Choroid plexus epithelial cell (primary cell): ENCODE data around the gene DUSP3.

ENCODE experiments used
- DNase-seq: peaks from one replicate; pipeline ENCODE4 v3.0.0-alpha.2; 2010; ENCODE audit warnings: low read depth
- H3K4me3 ChIP-seq: 2 replicates; pipeline ENCODE4 v1.5.1; 2011; ENCODE audit warnings: low read depth, mild to moderate bottlenecking, control low read depth, low read length, moderate library complexity
- CTCF ChIP-seq: conservative IDR thresholded peaks from 2 replicates; pipeline ENCODE4 v1.5.1; 2011; ENCODE audit warnings: low read depth, mild to moderate bottlenecking, control low read depth, inconsistent platforms, low read length, moderate library complexity

The DUSP3 gene

DNA sequence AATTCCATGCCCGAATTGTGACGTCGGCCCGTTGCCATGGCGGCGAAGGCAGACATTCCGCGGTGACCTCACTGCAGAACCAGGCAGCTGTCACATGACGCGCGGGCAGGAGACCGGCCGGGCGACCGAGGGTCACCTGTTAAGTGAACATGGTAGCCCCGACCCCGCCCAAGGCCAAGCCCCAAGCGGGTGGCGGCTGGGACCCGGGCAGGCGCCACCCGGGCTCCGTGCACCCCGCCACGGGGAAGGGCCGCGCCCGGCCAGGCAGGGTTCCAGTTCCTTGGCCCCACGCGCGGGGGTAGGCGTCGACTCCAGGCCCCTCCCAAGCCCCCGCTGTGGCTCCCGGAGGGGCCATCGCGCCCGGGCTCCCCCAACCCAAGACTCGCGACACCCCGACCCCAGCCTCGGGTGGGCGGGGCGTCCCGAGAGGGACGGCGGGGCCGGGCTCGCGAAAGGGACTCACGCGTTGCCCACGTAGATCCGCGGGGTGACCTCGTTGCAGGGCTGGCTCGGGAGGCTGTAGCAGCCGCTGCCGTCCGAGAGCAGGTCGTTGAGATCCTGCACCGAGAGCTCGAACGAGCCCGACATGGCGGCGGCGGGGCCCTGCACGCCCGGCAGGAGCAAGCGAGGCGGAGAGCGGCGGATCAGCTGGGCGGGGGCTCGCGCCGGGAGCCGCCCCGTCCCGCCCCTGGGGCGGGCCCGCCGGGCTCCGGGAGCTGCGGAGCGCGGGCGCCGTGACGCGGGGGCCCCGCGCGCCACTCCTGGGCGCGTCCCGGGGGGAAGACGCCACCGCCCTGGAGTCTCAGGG is at the start of gene DUSP3:
Gene DUSP3, minus strand, starts transcription at position 641 of the 808 bp plus-strand sequence. Its CDS starts 53 bp downstream, at position 588.
- peak; percentile 96 for DNase-seq
- peak within 1 kb of the TSS; percentile 93 for H3K4me3 ChIP-seq

DNA sequence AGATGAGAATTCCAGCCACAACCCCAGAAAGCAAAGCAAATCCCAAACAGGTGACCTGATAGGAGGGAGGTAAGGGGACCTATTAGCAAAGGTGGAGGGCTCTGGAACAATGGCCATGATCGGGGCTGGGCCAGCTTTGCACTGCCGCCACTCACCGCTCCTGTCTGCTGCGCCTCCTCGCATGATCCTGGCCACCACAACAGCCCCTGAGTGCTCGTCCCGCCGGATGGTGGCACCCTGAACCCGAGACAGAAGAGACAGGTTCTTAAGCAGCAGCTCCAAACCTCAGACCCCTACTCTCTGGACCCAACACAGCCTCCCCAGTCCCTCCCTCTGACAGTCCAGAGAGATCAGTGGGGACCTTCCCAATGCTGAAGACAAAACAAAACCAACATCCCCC is 48.8 kb upstream of the DUSP3 start:
- no peak overlapping the region for H3K4me3 ChIP-seq
- TF ChIP-seq CTCF = no peak
- no peak for DNase-seq

More for the DNA sequence above, at the start of gene DUSP3:
- TF ChIP-seq CTCF = no peak

DNA sequence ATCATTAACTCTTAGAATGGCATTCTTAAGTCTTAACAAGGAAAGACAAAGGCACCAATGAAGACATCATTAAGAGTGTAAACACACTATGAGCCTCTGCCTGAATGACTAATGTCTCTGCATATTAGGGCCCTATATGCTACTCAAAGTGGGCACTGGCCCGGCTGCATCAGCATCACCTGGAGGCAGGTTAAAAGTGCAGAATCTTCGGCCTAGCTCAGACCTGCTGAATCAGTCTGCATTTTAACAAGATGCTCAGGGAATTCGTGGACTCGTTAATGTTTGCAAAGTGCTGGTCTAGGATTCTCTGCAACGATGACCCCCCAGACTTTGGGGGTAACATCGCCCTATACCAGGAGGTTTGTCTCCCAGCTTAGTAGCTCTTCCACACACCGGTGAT is 47.4 kb upstream of the DUSP3 start:
- no peak for DNase-seq
- no peak for TF ChIP-seq CTCF
- H3K4me3 ChIP-seq = no peak overlapping the region

GRCh38 chr17:43825567-43825966 is 46.8 kb upstream of the DUSP3 start:
- H3K4me3 ChIP-seq = no peak overlapping the region
- TF ChIP-seq CTCF = no peak
- no peak for DNase-seq

GRCh38 chr17:43823350-43824084 is 44.7 kb upstream of the DUSP3 start:
- TF ChIP-seq CTCF = no peak
- no peak overlapping the region for H3K4me3 ChIP-seq
- no peak for DNase-seq

- H3K4me3 ChIP-seq = no peak overlapping the region
- no peak for TF ChIP-seq CTCF
- no peak for DNase-seq
These were observed 43.9 kb upstream of the DUSP3 start for GRCh38 chr17:43822570-43823190.
